ENCODE measurements around the gene CDH13.

CDH13 gene

DNA sequence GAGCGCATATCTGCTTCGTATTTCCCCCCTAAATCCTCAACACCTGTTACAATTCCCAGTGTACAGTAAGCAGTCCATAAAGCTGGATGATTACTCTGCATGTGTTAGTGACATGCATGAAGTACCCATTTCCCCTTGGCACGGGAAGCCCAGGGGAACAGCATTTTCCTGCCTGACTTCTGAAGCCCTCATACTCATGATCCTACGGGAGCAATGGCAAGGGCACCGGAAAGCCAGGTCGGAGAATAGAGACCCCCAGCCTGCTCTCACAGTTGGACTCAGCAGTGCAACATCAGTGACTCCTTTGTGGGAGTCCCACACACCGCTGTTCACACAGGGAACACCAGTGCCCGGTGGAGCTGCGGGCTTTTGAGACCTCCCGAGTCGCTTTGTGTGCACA, 336.9 kb downstream of the CDH13 start:
- DNase-seq, result no peak

DNA sequence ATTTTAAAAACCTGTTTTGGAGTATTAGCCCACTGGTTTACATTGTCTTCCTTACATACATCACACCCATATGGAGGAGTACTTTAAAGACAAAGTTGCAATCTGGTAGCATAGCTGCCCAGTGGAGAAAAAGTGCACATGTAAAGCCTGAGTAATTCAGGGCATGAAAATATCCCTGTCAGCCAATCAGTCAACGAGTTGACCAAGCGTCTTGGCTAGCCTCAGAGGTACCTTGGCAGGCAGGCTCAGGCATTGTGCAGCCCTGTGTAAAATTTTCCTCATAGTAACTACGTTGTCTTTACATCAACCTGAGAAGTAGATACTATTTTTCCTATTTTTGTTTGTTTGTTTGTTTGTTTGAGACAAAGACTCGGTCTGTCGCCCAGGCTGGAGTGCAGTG, 339.0 kb downstream of the CDH13 start:
- DNase-seq, result no peak

DNA sequence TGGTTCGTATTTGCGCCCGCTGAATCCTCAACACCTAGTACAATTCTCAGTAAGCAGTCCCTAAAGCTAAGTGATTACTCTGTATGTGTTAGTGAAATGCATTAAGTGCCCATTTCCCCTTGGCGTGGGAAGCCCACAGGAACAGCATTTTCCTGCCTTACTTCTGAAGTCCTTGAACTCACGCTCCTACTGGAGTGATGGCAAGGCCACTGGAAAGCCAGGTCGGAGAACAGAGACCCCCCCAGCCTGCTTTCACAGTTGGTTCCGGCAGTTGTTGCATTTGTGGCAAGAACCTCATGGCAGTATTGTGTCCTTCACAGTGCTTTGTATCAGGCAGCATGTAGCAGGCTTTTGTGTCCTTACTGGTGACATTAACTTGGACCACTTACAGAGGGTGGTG, 340.7 kb downstream of the CDH13 start:
- no peak for DNase-seq

DNA sequence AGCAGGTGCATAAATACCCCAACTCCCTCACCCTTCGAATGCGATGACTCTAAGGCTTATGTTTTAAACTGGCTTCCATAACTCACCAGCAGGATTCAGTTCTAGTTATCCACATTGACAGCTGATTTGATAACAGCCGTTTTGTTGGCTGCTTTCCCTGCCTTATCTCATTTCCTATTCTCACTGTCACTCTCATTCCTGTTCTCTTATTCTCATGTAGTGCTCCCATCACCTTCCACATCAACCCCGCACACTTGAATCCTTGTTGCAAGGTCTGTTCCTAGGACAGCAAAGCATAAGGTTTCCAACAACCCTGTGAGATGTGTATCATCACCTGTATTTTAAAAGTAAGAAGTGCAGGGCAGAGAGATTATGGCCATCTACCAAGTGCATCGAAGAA, 344.4 kb downstream of the CDH13 start:
- no peak for DNase-seq

GRCh38 chr16:82972331-82972919, 345.7 kb downstream of the CDH13 start:
- DNase-seq, result no peak

DNA sequence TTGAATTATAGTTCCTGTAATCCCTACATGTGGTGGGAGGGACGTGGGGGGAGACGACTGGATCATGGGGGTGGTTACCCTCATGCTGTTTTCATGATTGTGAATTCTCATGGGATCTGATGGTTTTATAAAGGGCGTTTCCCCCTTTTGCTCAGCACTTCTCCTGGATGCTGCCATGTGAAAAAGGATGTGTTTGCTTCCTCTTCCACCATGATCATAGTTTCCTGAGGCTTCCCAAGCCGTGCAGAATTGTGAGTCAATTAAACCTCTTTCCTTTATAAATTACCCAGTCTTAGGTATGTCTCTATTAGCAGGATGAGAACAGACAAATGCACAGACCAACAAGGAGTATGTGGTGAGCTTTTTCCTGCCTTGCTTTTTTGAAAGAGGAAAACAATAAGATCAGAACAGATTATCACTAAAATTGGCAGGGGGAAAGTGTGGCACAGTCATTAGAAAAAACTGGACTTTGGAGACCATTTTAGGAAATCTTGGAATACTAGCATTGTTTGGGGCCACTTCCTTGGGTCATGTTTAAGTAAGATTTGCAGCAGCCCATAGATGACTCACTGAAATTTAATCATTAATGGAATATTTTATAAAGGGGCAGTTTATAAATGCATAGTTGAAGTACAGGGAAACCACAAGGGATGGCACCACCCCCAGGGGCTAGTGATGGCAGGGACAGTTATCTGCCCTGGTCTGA, 352.8 kb downstream of the CDH13 start:
- no peak for DNase-seq

DNA sequence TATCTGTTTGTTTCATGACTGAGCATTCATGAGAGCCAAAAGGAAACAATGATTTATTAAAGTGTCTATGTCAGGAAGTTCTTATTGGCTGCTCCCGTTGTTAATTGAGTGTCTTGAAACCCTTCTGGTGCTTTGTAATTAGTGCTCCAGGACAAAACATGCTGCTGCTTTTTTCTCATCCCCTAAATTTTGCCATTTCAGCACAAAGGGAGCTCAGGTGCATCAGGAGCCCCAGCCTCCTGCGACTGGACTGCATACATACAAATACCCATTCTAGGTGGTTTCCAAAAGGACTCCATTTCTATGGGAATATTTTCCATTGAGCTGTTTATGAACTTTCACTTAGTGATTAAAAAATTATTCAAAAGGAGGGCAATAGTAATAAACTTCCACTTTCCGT, 354.0 kb downstream of the CDH13 start:
- DNase-seq, result no peak

DNA sequence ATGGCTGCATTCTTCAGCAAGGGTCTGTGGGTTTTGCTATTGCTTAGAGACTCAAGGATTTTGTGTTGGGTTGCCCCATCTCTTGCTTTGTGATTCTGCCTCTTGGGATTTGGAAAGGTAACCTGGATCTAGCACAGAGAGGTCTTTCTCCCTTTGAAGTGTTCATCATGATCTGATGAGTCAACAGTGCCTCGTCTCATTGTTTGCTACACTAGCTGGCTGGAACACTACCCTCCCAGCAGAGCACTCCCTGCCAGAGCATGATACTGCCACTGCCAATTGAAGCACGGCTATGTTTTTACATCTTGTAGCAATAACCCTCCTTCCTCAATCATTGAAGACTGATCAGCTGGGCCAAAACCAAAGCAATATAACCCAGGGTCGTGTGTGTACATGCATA, 361.0 kb downstream of the CDH13 start:
- DNase-seq, result no peak

DNA sequence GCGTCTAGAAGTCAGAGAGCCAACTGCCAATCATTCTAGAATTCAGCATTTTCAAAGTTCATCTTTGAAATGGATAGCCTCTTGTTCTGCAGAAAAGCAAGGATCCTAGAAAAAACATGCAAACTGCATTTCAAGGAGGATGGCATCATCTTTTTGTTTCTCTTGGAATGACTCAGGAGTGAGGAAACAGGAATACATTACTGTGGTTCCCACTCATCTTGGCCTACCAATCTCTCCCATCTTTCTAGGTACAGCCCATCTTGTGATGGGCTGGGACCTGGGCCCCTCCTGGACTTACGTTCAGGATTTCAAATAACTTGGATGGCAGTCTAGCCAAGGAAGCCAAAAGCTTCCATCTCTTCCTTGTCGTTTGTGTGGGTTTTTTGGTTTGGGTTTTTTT, 363.4 kb downstream of the CDH13 start:
- DNase-seq, result no peak

DNA sequence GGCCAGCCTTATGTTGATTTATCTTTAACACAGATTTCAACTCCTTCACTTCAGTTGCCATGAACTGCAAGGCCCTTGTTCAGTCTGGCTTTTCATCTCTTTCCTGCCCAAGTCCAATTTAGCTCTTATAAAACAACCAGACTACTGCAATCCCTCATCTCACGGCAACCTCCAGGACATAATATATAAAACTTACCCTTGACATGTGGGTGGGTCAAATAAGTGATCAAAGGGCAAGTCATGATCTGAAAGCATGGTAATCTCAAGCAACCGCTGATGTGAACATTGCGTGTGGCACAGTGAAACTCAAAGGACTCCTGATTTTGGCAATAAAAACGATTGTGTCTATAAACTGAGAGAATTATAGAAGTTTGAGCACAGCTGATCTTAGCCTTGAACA, 364.6 kb downstream of the CDH13 start:
- no peak for DNase-seq

DNA sequence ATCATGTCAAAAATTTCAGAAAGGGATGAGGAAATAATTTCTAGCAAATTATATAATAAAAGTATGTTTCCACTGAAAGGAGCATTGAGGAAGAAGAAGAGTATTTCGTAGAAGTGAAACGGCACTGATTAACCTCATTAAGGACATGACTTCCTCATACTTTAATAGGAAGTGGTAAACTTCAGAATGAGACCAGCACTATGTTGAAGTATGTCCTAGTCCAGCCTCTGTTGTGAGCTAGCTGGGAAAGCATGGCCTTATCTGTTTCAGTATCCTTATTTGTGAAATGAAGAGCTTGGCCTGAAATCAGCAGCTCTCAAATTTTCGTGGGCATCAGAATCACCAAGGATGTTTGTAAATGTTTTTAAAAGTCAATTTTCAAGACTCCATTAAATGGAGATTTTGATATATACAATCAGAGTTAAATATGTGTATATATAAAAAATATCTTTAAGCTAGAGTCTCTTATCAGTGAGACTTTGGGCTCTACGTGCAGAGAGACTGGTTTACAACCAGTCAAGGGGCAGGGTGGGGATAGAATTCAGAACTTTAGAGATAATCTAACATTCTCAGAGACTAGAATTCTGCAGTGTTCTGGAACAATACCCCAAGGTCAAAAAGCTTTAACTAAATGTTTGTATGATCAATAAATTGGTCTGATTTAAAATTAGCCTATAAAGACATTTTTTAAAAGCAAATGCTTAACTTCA, 365.4 kb downstream of the CDH13 start:
- no peak for DNase-seq

- no peak for DNase-seq
Measured at GRCh38 chr16:82992786-82993185, 366.0 kb downstream of the CDH13 start.

DNA sequence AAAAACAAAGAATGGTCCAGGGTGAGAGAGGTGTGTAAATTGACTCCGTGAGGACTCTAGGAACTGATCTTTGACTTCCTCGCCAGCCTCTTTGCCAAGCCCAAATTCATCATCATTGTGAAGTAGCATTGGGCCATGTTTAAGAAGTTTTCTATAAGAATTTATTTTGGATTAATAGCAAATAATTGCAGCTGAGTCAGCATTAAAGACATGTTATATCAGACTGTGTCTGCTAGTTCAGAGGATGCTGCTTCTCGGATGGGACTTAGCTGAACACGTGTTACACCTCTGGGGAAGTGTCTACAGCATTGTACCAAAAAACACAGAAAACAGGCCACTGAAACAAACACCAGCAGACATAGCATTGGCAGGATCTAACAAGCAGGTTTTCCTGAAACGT, 366.6 kb downstream of the CDH13 start:
- DNase-seq, result no peak

DNA sequence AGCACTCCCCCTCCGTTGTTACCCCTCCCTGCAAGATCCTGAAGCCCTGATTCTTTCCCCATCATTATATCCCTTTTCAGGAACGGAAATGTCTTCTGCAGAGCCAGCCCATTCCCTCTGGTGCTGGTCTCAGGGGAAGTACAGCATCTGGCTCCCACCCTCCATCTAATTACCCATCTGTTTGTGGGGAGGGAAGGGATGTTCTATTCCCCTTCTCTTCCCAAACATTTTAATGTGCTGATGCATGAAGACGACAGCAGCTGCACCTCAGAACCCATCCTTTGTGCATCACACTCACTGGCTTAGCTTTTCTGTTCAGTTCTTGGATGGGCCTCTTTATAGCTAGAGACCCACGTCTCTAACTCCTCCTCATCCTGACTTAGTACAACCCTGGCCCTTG, 367.2 kb downstream of the CDH13 start:
- no peak for DNase-seq

DNA sequence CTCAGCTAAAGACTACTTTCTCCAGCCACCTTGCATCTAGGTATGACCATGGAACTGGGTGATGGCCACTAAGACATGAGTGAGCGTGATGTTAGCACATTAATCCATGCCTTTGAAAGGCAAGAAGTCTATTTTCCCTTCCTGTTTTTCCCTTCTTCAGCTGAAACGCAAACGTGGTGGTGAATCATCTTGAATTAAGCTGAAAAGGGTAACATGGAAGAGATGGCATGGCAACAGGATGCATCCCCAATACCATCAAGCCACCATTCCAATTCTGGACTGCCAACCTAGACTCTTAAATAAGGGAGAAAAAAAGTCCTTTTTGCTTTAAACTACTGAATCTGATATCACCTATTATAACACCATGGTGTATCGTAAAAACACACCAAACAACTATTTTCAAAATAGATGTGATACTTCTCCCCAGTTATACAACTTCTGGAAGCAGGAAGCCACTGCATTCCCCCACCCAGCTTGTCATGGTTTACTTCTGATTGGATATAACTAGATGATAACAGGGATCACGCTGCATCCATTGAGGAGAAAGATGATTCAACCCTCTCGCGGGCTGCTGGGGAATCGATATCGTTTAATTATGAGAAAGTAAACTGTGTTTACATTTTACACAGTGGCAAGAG, 368.6 kb downstream of the CDH13 start:
- DNase-seq, result no peak

- DNase-seq, result no peak
Measured at GRCh38 chr16:82995924-82996441, 369.2 kb downstream of the CDH13 start.

GRCh38 chr16:82996814-82997213, 370.0 kb downstream of the CDH13 start:
- DNase-seq, result no peak

- DNase-seq, result no peak
Measured at GRCh38 chr16:82999711-83000110, 372.9 kb downstream of the CDH13 start.

- no peak for DNase-seq
Measured at GRCh38 chr16:83002351-83003334, 375.9 kb downstream of the CDH13 start.

GRCh38 chr16:83004868-83005652, 378.3 kb downstream of the CDH13 start:
- no peak for DNase-seq

GRCh38 chr16:83005653-83006160, 378.9 kb downstream of the CDH13 start:
- DNase-seq, result no peak

Data from CD4-positive, alpha-beta T cell treated with Interleukin-6 for 4 hours (primary cell).